ENCODE results near the gene RAB3C.
"Not testable (repeated sequence)": the region's sequence is repeated elsewhere in the genome, so short reads cannot be mapped to it uniquely, and the experiment has no call there.

DNA sequence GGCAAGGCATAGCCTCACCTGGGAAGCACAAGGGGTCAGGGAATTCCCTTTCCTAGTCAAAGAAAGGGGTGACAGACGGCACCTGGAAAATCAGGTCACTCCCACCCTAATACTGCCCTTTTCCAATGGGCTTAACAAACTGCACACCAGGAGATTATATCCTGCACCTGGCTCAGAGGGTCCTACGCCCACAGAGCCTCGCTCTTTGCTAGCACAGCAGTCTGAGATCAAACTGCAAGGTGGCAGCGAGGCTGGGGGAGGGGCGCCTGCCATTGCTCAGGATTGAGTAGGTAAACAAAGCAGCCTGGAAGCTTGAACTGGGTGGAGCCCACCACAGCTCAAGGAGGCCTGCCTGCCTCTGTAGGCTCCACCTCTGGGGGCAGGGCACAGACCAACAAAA lies 9.9 kb upstream of the RAB3C start:
- TF ChIP-seq, protein P1, sequence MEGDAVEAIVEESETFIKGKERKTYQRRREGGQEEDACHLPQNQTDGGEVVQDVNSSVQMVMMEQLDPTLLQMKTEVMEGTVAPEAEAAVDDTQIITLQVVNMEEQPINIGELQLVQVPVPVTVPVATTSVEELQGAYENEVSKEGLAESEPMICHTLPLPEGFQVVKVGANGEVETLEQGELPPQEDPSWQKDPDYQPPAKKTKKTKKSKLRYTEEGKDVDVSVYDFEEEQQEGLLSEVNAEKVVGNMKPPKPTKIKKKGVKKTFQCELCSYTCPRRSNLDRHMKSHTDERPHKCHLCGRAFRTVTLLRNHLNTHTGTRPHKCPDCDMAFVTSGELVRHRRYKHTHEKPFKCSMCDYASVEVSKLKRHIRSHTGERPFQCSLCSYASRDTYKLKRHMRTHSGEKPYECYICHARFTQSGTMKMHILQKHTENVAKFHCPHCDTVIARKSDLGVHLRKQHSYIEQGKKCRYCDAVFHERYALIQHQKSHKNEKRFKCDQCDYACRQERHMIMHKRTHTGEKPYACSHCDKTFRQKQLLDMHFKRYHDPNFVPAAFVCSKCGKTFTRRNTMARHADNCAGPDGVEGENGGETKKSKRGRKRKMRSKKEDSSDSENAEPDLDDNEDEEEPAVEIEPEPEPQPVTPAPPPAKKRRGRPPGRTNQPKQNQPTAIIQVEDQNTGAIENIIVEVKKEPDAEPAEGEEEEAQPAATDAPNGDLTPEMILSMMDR (optimal IDR thresholded peaks at IDR 0.05 in 1 of 3, IDR thresholded peaks at IDR 0.05 in 1 of 3, conservative IDR thresholded peaks at IDR 0.05 in 1 of 3; ENCODE audit: extremely low read depth in 1 of 3, insufficient read depth in 2 of 3, low read length in 3 of 3) = not testable (repeated sequence)
- TF ChIP-seq EZH2 (IDR thresholded peaks at IDR 0.05; ENCODE audit: low read length) = not testable (repeated sequence)
